Endometrial microvascular endothelial cells (primary cell): ENCODE data around the gene RNGTT. TPM values are rescaled to one million over a fixed set of nuclear protein-coding genes. Genes with fewer than 3 reads are reported as not detected.

Experiments
- in situ Hi-C: cut with HindIII; loops from 2 replicates; pipeline ENCODE4 v1.10.0; 2017; ENCODE audit warnings: low sequenced_read_pairs, low pct_unique_long_range_greater_than_20kb; ENCODE audit errors: inconsistent ontology term
- total RNA-seq: library from RNA; depleted of rRNA; stranded (reverse); fragments of >200 nt; gene quantifications from one replicate; pipeline ENCODE4 v1.2.3, GENCODE V29; 2015; ENCODE audit errors: inconsistent ontology term

Gene RNGTT
- total RNA-seq, 1 donor from 2014 or later = 15.0 TPM

DNA sequence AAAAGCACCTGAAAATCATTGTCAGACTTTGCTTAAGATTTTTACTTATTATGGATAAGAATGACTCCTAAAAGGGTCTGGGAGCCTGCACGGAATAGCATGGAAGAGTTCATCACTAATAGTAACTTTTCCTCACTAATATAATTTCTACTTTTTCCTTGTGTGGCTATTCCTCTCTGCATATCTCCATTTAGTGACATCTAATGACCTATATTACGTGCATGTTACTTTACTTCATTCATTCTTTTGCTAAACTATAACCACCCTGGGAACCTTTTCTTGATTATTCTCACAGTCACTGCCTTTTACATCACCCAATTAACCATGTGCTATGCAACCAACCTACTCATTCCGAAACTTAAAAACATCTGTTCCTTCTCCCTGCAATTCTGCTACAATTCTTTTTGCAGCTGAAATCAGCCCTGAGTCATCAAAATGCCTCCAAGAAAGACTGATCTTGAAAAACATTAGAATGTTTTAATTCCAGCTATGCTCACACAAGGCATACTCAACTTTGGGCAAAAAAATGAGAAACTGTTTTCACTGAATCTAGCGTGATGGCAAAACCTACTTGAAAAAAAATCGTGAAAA is 313.3 kb downstream of the RNGTT start:
- in situ Hi-C loops = no loop called here

DNA sequence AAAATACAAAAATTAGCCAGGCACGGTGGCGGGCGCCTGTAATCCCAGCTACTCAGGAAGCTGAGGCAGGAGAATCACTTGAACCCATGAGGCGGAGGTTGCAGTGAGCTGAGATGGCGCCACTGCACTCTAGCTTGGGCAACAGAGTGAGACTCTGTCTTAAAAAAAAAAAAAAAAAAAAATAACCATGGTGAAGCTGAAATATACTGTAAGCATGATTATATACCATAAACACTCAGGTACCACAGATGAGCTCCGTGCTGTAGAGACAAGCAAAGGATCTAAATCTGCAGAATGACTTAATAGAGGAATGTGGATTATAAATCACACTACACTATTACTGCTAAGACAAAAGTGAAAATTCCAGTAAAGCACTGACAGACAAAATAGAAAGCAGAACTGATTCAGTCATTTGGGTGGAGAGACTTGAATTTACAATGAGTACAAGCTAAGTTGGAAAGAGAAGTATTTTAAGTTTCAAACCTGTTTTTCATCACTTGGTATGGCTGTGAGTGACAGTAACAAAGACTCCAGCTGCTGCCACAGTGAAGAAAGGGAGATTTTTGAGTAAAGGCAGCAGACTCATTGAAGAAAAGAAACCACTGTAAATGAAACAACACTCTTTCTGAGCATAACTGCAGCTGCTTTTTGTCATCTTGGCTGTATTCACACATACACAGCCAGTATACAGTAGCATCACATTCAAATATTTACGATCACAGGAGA is 322.1 kb downstream of the RNGTT start:
- in situ Hi-C loops = no loop called here

- in situ Hi-C loops = no loop called here
These were observed 325.5 kb downstream of the RNGTT start for GRCh38 chr6:88637761-88638545.

GRCh38 chr6:88636871-88637270 is 326.5 kb downstream of the RNGTT start:
- in situ Hi-C loops = no loop called here

DNA sequence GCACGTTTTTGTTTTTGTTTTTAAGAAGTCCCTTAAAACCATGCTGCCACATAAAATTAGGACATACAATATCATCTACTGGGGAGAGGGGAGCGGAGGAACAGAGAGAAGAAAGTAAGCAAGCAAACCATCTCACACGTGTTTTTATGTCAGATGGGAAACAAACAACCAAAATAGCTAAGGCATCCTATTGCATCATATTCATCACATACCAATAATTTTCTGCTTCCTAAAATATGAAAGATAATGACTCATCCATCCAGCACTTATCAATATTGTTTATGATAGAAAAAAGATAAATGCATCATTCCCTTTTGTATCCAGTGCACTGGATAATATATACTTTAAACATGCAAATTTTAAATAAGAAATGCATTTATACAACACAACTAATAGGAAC is 329.6 kb downstream of the RNGTT start:
- in situ Hi-C loops = no loop called here

DNA sequence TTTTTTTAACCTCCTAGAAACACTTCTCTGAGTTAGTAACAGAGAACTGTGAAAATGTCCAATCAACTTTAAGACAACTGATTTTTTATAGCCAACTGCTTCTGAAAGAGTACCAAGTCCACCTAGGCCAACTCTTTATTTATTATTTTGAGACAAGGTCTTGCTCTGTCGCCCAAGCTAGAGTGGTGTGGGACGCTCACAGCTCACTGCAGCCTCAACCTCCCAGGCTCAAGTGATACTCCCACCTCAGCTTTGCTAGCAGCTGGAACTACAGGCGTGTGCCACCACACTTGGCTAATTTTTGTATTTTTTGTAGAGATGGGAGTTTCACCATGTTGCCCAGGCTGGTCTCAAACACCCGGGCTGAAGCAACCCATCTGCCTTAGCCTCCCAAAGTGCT is 331.6 kb downstream of the RNGTT start:
- in situ Hi-C loops = no loop called here

DNA sequence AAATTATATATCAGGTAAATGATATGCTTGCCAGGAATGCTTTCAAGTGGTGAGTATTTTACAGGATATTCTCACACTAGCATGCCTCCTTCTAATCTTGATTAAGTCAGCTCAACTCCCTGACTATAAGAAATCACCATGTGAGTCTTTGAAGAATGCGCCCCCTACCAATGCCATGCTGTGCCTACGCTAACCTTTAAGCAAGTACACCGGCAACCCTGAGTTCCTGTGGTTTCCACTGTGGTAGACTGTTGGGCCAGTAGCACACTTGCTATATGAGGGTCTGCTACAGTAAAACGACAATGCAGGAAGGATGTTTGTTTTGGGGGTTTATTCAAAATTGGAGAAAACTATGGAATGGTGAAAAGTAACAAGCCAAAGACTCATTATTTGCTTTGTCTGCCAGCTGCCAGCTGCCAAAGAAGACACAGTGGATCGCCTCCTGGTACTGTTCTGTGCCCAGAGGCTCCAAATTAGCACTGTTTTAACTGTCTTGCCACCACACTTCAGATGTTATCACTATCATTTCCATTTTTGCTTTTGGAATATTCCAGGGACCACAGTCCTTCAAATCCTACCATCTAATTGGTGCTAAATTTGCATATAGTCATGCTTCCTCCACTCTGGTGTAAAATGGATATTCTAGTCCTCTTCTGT is 333.5 kb downstream of the RNGTT start:
- in situ Hi-C loops = no loop called here

GRCh38 chr6:88626460-88626859 is 337.0 kb downstream of the RNGTT start:
- in situ Hi-C loops = no loop called here

DNA sequence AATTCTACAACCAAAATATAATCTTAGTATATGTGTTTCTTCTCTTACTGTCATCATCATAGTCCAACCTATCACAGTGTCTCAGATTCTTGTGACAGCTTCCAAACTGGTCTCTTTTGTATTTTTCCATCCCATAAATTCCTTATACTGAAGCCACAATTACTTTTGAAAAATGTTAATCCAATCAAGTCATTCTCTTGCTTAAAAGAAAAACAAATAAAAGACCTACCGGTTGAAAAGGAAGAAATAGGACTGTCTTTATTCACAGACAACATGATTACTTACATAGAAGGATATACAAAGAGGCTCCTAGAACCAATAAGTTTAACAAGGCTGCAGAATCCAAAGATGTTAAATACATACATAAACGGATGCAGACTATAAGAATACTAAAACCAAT is 339.9 kb downstream of the RNGTT start:
- in situ Hi-C loops = no loop called here

DNA sequence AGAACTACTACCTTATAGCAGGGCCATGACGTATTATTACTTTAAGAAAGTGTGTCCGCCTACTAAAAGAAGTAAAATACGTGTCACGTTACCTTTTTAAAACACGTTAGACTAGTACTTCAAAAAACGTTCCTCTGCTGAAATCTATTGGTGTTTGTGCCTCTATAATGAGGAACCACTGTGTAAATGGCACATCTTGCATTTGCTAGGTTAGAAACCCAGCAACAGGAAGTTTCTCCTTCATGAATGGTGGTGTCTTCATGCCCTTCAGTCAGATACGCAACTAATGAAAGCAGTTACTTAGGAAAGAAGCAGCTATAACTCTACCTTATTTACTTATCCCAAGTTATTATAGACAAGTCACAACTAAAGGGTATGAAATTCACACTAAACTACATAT is 343.5 kb downstream of the RNGTT start:
- in situ Hi-C loops = no loop called here

DNA sequence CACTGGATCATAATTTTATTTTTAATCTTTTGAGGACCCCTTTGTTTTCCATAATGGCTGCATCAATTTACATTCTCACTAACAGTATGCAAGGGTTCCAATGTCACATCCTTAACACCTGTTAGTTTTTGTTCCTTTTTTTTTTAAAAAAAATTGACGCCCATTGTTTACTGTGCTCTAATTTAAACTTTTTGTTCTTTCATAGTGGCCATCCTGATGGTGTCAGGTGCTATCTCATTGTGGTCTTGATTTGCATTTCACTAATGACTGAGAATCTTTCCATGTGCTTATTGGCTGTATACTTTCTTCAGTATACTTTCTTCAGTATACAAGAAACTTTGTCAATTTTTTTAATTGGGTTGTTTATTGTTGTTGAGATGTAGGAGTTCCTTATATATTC is 347.0 kb downstream of the RNGTT start:
- in situ Hi-C loops = no loop called here

- in situ Hi-C loops = no loop called here
These were observed 349.0 kb downstream of the RNGTT start for GRCh38 chr6:88614316-88614877.

GRCh38 chr6:88612631-88613030 is 350.8 kb downstream of the RNGTT start:
- in situ Hi-C loops = no loop called here

GRCh38 chr6:88611721-88612120 is 351.7 kb downstream of the RNGTT start:
- in situ Hi-C loops = no loop called here

GRCh38 chr6:88609983-88610382 is 353.4 kb downstream of the RNGTT start:
- in situ Hi-C loops = no loop called here

GRCh38 chr6:88605271-88605670 is 358.1 kb downstream of the RNGTT start:
- in situ Hi-C loops = no loop called here

GRCh38 chr6:88599571-88599970 is 363.8 kb downstream of the RNGTT start:
- in situ Hi-C loops = no loop called here

- in situ Hi-C loops = no loop called here
These were observed 366.6 kb downstream of the RNGTT start for GRCh38 chr6:88596801-88597200.

- in situ Hi-C loops = no loop called here
These were observed 374.5 kb downstream of the RNGTT start for GRCh38 chr6:88588938-88589337.
